Esophagus squamous epithelium (tissue), 5 donors: Measurements from ENCODE around the gene ZNF414. TPM values are rescaled to one million over a fixed set of nuclear protein-coding genes. Genes with fewer than 3 reads are reported as not detected.

Experiments
- DNase-seq: peaks from one replicate; lab custom pipeline; 2025; lab: John Stamatoyannopoulos, UW
- H3K27ac ChIP-seq, 4 donors: fragments of 200-600 bp; sonication (generic); one replicate each; pipeline ENCODE4 v1.5.1; 2016 to 2019; ENCODE audit warnings: mild to moderate bottlenecking in 1 of 4
- H3K27me3 ChIP-seq, 4 donors: fragments of 200-600 bp; sonication (generic); 1 replicate in 3 of 4; 2 replicates in 1 of 4; pipeline versions ENCODE4 v1.5.1 to v1.6.0; 2017 to 2021; ENCODE audit warnings: antibody characterized with exemption in 1 of 4
- H3K36me3 ChIP-seq, 3 donors: fragments of 200-600 bp; sonication (generic); one replicate each; pipeline ENCODE4 v1.5.1; 2016 to 2019
- H3K4me1 ChIP-seq, 3 donors: fragments of 200-600 bp; sonication (generic); one replicate each; pipeline ENCODE4 v1.5.1; 2017 to 2019
- H3K4me3 ChIP-seq, 4 donors: fragments of 200-600 bp; sonication (generic); 1 replicate in 3 of 4; 2 replicates in 1 of 4; pipeline ENCODE4 v1.5.1; 2016 to 2019; ENCODE audit warnings: mild to moderate bottlenecking in 2 of 4, moderate library complexity in 1 of 4
- H3K9me3 ChIP-seq, 3 donors: fragments of 200-600 bp; sonication (generic); one replicate each; pipeline ENCODE4 v1.5.1; 2016 to 2019
- POLR2A ChIP-seq, 4 donors: fragments of 450-650 bp; IDR thresholded peaks; one replicate each; pipeline ENCODE4 v1.6.1; 2017; ENCODE audit warnings: antibody characterized with exemption in 4 of 4, mild to moderate bottlenecking in 4 of 4, moderate library complexity in 3 of 4
- WGBS, 2 donors: methylation state at CpG; one replicate each; pipeline ENCODE4 v1.1.5; 2018; 5-methylcytosine and 5-hydroxymethylcytosine counted together
- intact Hi-C: fragments of 100-400 bp; cut with DNase I; formaldehyde crosslinking; loops from one replicate; pipeline ENCODE4 v1.15.0; 2022
- total RNA-seq, 4 donors: library from RNA; depleted of rRNA; stranded (reverse); fragments of >200 nt; gene quantifications; one replicate each; pipeline ENCODE4 v1.1.0, GENCODE V29; 2016
- TF ChIP-seq, protein P1 (sequence below), 6 experiments: fragments of 450-650 bp in 4 of 6; fragments of 200-600 bp in 2 of 6; sonication (generic) in 2 of 6; IDR thresholded peaks; one replicate each; pipeline ENCODE4 v1.5.1; 2016 to 2019; ENCODE audit warnings: antibody characterized with exemption in 6 of 6, mild to moderate bottlenecking in 4 of 6, moderate library complexity in 4 of 6
- donor health status: DM: yes; HTN: yes; CAD: no.

Gene ZNF414
- total RNA-seq, 4 donors from 2014 or later = 4.0 to 29.9 (median 19.4) TPM

DNA sequence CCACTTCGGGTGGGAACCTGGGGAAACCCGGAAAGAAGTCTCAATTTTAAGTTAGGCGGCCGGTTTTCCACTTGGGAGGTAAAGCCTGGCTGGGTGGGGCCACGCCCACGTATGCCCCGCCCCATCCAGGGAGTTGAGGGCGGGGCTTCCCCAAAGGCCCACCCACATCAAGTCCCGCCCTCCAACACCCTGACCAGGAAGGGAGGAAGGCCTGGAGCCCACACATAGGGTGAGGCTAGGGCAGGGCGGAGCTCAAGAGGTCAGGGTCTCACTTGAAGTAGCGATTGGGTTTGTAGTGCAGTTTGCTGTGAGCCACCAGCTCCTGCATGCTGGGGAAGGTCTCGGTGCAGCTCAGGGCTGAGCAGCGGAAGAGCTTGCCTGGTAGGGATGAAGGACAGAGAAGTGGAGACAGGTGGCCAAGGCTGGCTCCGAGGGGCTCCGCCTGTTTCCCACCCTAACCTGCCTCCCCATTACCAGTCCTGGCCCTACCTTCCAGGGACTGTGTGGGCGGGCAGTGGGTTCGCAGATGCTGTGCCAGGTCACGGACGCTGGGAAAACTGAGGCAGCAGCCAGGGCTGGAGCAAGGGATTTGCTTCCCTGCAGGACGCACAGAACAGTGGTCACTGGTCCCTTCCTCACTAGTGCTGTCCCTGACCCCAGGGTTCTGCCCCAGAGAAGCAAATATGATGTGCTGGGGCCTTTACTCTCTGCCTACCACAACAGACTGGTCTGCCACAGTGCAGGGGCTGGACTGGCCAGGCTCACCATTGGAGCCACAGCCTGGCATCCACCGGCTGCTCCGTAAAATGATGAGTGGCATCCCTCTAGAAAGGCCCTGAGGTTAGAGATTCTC, 1.6 kb downstream of the ZNF414 start:
- 71 to 73% methylated on average over 13 to 14 of the region's 22 CpGs for WGBS, 2 donors
- no peak for TF ChIP-seq POLR2A (IDR thresholded peaks at IDR 0.05)
- TF ChIP-seq, protein P1, sequence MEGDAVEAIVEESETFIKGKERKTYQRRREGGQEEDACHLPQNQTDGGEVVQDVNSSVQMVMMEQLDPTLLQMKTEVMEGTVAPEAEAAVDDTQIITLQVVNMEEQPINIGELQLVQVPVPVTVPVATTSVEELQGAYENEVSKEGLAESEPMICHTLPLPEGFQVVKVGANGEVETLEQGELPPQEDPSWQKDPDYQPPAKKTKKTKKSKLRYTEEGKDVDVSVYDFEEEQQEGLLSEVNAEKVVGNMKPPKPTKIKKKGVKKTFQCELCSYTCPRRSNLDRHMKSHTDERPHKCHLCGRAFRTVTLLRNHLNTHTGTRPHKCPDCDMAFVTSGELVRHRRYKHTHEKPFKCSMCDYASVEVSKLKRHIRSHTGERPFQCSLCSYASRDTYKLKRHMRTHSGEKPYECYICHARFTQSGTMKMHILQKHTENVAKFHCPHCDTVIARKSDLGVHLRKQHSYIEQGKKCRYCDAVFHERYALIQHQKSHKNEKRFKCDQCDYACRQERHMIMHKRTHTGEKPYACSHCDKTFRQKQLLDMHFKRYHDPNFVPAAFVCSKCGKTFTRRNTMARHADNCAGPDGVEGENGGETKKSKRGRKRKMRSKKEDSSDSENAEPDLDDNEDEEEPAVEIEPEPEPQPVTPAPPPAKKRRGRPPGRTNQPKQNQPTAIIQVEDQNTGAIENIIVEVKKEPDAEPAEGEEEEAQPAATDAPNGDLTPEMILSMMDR (IDR thresholded peaks at IDR 0.05) = no peak
- H3K9me3 ChIP-seq = no peaks in the 10 kb centered on the region
- no peaks in the 10 kb centered on the region for H3K27me3 ChIP-seq
- DNase-seq = no peak
- peaks cover 19 to 44% (median 20%) of the 10 kb centered on the region in 3 donors for H3K4me1 ChIP-seq
- H3K36me3 ChIP-seq = peaks cover 0 to 19% (median 0%) of the 10 kb centered on the region in 3 donors
- H3K27ac ChIP-seq = peak overlapping the region in 3 of 4 donors; percentile 95 to 100 (median 99)
- intact Hi-C loops = no loop called here
- H3K4me3 ChIP-seq = peak overlapping the region in 1 of 4 donors; percentile 87

DNA sequence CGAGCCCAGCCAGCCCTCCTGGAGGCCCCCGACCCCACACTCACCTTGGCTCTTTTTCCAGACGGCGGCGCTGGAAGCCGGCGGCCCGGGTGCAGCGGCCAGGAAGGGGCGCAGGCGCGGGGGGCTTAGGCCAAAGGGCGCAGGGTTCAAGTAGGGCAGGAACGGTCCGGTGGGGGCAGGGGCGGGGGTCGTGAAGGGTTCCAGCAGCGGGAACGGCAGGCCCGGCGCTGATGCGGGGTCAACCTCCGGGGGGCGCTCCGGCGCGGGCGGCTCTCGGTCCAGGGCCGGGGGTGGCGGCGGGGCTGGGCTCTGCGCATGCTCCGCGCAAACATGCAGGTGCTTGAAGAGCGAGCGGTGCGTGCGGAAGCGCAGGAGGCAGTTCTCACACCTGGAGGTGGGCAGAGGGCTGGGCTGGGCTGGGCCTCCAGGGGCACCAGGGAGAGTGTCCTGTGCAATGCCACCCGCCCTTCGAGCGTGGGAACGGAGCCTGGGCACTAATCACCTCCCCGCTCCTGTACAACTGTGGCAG, 2.3 kb downstream of the ZNF414 start:
- Histone ChIP-seq H3K9me3 (no peaks in the 10 kb centered on the region), H3K27ac (peak overlapping the region in 2 of 4 donors; percentile 99 to 100), H3K4me1 (peaks cover 19 to 42% (median 20%) of the 10 kb centered on the region in 3 donors), H3K4me3 (peak overlapping the region in 1 of 4 donors; percentile 8), H3K27me3 (no peaks in the 10 kb centered on the region), H3K36me3 (peaks cover 0 to 19% (median 0%) of the 10 kb centered on the region in 3 donors)
- WGBS, 2 donors = 100% methylated on average over 3 of the region's 45 CpGs; no CpG with 5 or more reads in 1 of the 2 donors
- intact Hi-C loops = no loop called here
- TF ChIP-seq, protein P1 (IDR thresholded peaks at IDR 0.05) = no peak
- no peak for TF ChIP-seq POLR2A (IDR thresholded peaks at IDR 0.05)
- no peak for DNase-seq

DNA sequence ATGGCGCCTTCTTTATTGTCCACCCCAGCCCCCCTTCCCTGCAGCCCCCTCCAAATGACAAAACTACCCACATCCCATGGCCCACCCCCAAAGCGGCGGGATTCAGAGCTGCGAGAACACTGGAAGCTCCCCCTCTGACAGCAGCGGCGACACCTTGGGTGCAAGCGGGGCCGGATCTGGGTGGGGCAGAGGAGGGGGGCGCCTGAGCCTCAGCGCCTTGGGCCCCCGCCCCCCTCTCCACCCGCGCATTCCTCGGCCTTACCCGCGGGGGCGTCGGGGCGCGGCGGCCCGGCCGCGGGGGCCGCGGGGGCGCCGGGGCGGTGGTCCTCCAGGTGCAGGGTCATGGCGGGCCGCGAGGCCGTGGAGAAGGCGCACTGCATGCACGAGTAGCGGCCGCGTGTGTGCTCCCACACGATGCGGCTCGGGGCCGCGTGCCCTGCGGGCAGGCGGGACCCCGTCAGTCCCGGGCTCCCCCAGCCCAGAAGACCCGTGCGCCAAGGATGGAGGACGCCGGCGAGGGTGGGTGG, 3.3 kb downstream of the ZNF414 start:
- intact Hi-C loops = no loop called here
- peaks cover 0 to 19% (median 0%) of the 10 kb centered on the region in 3 donors for H3K36me3 ChIP-seq
- no peaks in the 10 kb centered on the region for H3K9me3 ChIP-seq
- H3K27ac ChIP-seq = no peak overlapping the region
- no peak for DNase-seq
- 93 to 100% methylated on average over 1 to 3 of the region's 52 CpGs for WGBS, 2 donors
- H3K27me3 ChIP-seq = no peaks in the 10 kb centered on the region
- H3K4me3 ChIP-seq = no peak overlapping the region
- peaks cover 25 to 52% (median 27%) of the 10 kb centered on the region in 3 donors for H3K4me1 ChIP-seq
- no peak for TF ChIP-seq POLR2A (IDR thresholded peaks at IDR 0.05)
- TF ChIP-seq, protein P1 (IDR thresholded peaks at IDR 0.05) = no peak

DNA sequence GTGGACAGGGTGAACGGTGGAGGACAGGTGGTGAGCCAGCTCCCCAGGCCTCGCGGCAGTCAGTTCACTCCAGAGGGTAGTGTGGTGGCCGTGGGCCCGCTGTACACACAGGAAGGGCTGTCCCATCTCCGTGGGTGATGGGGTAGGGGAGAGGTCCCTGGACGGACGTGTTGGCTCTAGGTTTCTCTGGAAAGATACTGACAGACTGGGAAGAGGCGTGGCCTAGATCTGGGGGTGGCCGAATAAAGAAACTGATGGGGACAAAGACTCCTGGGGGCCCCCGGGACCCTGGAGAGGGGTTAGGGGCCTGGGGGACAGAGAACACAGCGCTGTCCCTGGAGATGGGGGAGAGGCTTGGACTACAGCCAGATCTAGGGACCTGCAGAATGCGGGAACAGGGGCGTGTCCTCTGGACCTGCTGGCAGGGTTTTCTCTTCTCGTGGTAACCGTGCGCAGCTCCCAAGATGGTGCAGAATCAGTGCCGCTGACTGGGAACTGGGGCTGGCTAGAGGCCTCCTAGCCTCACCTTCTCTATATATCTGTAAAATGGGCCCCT, 7.5 kb downstream of the ZNF414 start:
- no peak for DNase-seq
- peaks cover 0 to 15% (median 0%) of the 10 kb centered on the region in 3 donors for H3K36me3 ChIP-seq
- intact Hi-C loops = no loop called here
- 28 to 39% methylated on average over 14 to 15 of the region's 18 CpGs for WGBS, 2 donors
- peak overlapping the region; percentile 50 to 83 (median 58) for H3K4me3 ChIP-seq
- H3K4me1 ChIP-seq = peaks cover 6 to 29% (median 12%) of the 10 kb centered on the region in 3 donors
- H3K27me3 ChIP-seq = no peaks in the 10 kb centered on the region
- H3K27ac ChIP-seq = peak overlapping the region in 3 of 4 donors; percentile 5 to 55 (median 52)
- no peaks in the 10 kb centered on the region for H3K9me3 ChIP-seq
- TF ChIP-seq POLR2A (IDR thresholded peaks at IDR 0.05) = no peak
- TF ChIP-seq, protein P1 (IDR thresholded peaks at IDR 0.05) = no peak
